Occipital lobe (tissue), 2 donors: ENCODE results near the gene CAPN14. TPM values are rescaled to one million over a fixed set of nuclear protein-coding genes. Genes with fewer than 3 reads are reported as not detected.

Experiments
- DNase-seq: peaks from one replicate; lab custom pipeline; 2025; lab: John Stamatoyannopoulos, UW
- total RNA-seq: library from RNA; depleted of rRNA; stranded (reverse); fragments of >200 nt; gene quantifications from one replicate; pipeline ENCODE4 v1.2.3, GENCODE V29; 2014

CAPN14 gene
- 1.4 TPM for total RNA-seq

GRCh38 chr2:31217465-31218200 is at the start of gene CAPN14:
Gene CAPN14, minus strand, starts transcription at chr2:31217515. Its CDS starts 12,068 bp downstream, at chr2:31205447.
- no peak for DNase-seq

- no peak for DNase-seq
Observed at GRCh38 chr2:31266804-31267203, 49.5 kb upstream of the CAPN14 start.

- DNase-seq = no peak
Observed at GRCh38 chr2:31265234-31265633, 47.9 kb upstream of the CAPN14 start.

- no peak for DNase-seq
Observed at GRCh38 chr2:31263636-31264190, 46.4 kb upstream of the CAPN14 start.

GRCh38 chr2:31260870-31261269 is 43.6 kb upstream of the CAPN14 start:
- DNase-seq = no peak

- DNase-seq = no peak
Observed at GRCh38 chr2:31259075-31259474, 41.8 kb upstream of the CAPN14 start.

- no peak for DNase-seq
Observed at GRCh38 chr2:31258351-31258750, 41.0 kb upstream of the CAPN14 start.

- DNase-seq = no peak
Observed at GRCh38 chr2:31256611-31257382, 39.5 kb upstream of the CAPN14 start.

GRCh38 chr2:31255911-31256571 is 38.7 kb upstream of the CAPN14 start:
- DNase-seq = no peak

GRCh38 chr2:31254237-31255203 is 37.2 kb upstream of the CAPN14 start:
- DNase-seq = no peak

GRCh38 chr2:31253356-31254131 is 36.2 kb upstream of the CAPN14 start:
- no peak for DNase-seq

GRCh38 chr2:31251851-31252250 is 34.5 kb upstream of the CAPN14 start:
- DNase-seq = no peak

GRCh38 chr2:31251018-31251417 is 33.7 kb upstream of the CAPN14 start:
- DNase-seq = no peak

GRCh38 chr2:31249009-31249690 is 31.8 kb upstream of the CAPN14 start:
- no peak for DNase-seq

- no peak for DNase-seq
Observed at GRCh38 chr2:31248139-31248538, 30.8 kb upstream of the CAPN14 start.

- DNase-seq = no peak
Observed at GRCh38 chr2:31247711-31248110, 30.4 kb upstream of the CAPN14 start.

- DNase-seq = no peak
Observed at GRCh38 chr2:31246184-31246852, 29.0 kb upstream of the CAPN14 start.

- no peak for DNase-seq
Observed at GRCh38 chr2:31244101-31244500, 26.8 kb upstream of the CAPN14 start.

- DNase-seq = no peak
Observed at GRCh38 chr2:31243053-31243452, 25.7 kb upstream of the CAPN14 start.
